HG03196 (cell line): ENCODE measurements around the gene IL13.
A peak's percentile ranks its signal among the peaks of the same experiment; 100 is the strongest.

Source experiments
- ATAC-seq: cut with Tn5 transposase; IDR thresholded peaks from one replicate; pipeline ENCODE4 v1.9.1; 2021; ENCODE audit not compliant: unreplicated experiment

The IL13 gene

GRCh38 chr5:132669966-132670882, 12.3 kb downstream of the IL13 start:
- no peak for ATAC-seq

GRCh38 chr5:132671000-132671399, 13.0 kb downstream of the IL13 start:
- no peak for ATAC-seq

GRCh38 chr5:132673488-132673887, 15.5 kb downstream of the IL13 start:
- ATAC-seq, result no peak

GRCh38 chr5:132673939-132674630, 16.1 kb downstream of the IL13 start, which contains the start of gene IL4:
IL4 (plus strand) TSS chr5:132673989; CDS start chr5:132674051, 62 bp downstream.
- no peak for ATAC-seq

GRCh38 chr5:132674671-132675506, 16.9 kb downstream of the IL13 start:
- ATAC-seq, result peak; percentile 75

- no peak for ATAC-seq
Observed at GRCh38 chr5:132675936-132676689, 18.1 kb downstream of the IL13 start.

GRCh38 chr5:132677191-132677590, 19.2 kb downstream of the IL13 start:
- ATAC-seq, result no peak

- ATAC-seq, result no peak
Observed at GRCh38 chr5:132677682-132678400, 19.9 kb downstream of the IL13 start.

- no peak for ATAC-seq
Observed at GRCh38 chr5:132678735-132679134, 20.8 kb downstream of the IL13 start.

- ATAC-seq, result no peak
Observed at GRCh38 chr5:132679166-132679565, 21.2 kb downstream of the IL13 start.

GRCh38 chr5:132679717-132680380, 21.9 kb downstream of the IL13 start:
- no peak for ATAC-seq

GRCh38 chr5:132680780-132681475, 23.0 kb downstream of the IL13 start:
- no peak for ATAC-seq

GRCh38 chr5:132681476-132681831, 23.5 kb downstream of the IL13 start:
- no peak for ATAC-seq

- no peak for ATAC-seq
Observed at GRCh38 chr5:132681983-132682382, 24.0 kb downstream of the IL13 start.

- no peak for ATAC-seq
Observed at GRCh38 chr5:132684491-132684890, 26.5 kb downstream of the IL13 start.

- ATAC-seq, result no peak
Observed at GRCh38 chr5:132684922-132685720, 27.1 kb downstream of the IL13 start.

GRCh38 chr5:132686193-132686592, 28.2 kb downstream of the IL13 start:
- ATAC-seq, result no peak

GRCh38 chr5:132687995-132688394, 30.0 kb downstream of the IL13 start:
- no peak for ATAC-seq
